ENCODE results near the gene PGPEP1. TPM values are rescaled to one million over a fixed set of nuclear protein-coding genes. Genes with fewer than 3 reads are reported as not detected.

Gene PGPEP1, protein sequence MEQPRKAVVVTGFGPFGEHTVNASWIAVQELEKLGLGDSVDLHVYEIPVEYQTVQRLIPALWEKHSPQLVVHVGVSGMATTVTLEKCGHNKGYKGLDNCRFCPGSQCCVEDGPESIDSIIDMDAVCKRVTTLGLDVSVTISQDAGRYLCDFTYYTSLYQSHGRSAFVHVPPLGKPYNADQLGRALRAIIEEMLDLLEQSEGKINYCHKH
- total RNA-seq: 10 to 100 TPM; 38.9 to 46.0 TPM

DNA sequence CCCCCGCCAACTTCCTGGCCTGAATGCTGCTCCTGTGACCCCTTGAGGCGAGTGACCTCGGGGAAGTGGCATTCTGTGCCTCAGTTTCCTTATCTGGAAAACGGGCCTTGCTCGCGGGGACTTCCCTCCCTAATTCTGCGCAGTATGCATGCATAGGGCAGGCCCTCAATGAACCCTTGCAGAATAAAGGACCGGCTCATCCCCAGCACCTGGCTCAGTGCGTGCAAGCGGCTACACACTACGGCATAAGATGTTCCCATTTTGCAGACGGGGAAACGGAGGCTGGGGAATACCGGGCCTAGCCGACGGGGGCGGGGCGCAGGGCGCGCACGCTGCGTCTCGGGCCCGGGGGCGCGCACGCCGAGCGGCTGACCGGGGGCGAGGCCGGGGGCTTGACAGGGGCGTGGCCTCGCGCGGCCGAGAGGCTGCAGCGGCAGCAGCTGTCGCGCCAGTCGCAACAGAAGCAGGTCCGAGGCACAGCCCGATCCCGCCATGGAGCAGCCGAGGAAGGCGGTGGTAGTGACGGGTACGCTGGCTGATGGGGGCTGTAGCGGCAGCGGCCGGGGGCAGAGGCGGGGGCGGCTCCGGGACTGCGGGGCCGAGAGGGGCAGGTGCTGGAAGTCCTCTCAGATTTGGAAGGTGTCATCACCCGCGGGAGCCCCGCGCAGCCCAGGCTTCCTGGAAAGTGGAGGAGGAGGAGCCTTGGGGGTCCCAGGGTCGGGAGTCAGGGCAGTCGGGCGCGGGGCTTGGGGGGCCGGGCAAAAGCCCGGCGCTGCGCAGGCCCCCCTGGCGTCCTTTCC, at the start of gene PGPEP1:
Gene PGPEP1, plus strand, starts transcription at position 409 of the 800 bp plus-strand sequence. Its CDS starts 84 bp downstream, at position 493.
- no peaks in the 10 kb centered on the region for H3K9me3 Mint-ChIP-seq
- peaks cover 10% of the 10 kb centered on the region for H3K4me1 Mint-ChIP-seq
- H3K36me3 Mint-ChIP-seq (ENCODE audit: low read depth): peaks cover 25% of the 10 kb centered on the region
- peak within 1 kb of the TSS; percentile 86 for H3K27ac Mint-ChIP-seq
- peak; percentile 83 for ATAC-seq (replicated peaks)
- peak within 1 kb of the TSS; percentile 82 for H3K4me3 Mint-ChIP-seq
- no peaks in the 10 kb centered on the region for H3K27me3 Mint-ChIP-seq

DNA sequence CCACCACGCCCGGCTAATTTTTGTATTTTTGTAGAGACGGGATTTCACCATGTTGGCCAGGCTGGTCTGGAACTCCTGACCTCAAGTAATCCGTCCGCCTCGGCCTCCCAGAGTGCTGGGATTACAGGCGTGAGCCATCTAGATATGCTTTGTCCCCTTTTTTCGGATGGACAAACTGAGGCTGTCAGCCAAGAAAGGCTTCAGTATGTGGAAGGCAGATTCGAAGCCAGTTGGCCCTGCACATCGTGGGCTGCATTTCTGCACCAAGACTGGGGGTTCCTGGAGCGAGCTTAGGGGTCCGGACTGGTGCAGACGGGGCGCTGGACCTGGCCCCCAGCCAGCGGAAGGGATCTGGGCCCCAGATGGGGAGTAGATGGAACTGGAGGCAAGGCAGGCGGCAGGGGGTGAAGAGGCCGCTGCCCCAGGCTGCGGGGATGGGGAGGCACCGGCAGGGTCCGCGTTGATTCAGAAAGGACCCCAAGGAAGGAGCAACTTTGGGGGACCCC, 49.3 kb upstream of the PGPEP1 start:
- Mint-ChIP-seq H3K9me3 (no peaks in the 10 kb centered on the region), H3K27me3 (no peaks in the 10 kb centered on the region), H3K4me1 (peaks cover 33% of the 10 kb centered on the region), H3K36me3 (ENCODE audit: low read depth) (peaks cover 31% of the 10 kb centered on the region), H3K27ac (peak overlapping the region; percentile 99), H3K4me3 (peak overlapping the region; percentile 98)
- no peak for ATAC-seq (replicated peaks)

DNA sequence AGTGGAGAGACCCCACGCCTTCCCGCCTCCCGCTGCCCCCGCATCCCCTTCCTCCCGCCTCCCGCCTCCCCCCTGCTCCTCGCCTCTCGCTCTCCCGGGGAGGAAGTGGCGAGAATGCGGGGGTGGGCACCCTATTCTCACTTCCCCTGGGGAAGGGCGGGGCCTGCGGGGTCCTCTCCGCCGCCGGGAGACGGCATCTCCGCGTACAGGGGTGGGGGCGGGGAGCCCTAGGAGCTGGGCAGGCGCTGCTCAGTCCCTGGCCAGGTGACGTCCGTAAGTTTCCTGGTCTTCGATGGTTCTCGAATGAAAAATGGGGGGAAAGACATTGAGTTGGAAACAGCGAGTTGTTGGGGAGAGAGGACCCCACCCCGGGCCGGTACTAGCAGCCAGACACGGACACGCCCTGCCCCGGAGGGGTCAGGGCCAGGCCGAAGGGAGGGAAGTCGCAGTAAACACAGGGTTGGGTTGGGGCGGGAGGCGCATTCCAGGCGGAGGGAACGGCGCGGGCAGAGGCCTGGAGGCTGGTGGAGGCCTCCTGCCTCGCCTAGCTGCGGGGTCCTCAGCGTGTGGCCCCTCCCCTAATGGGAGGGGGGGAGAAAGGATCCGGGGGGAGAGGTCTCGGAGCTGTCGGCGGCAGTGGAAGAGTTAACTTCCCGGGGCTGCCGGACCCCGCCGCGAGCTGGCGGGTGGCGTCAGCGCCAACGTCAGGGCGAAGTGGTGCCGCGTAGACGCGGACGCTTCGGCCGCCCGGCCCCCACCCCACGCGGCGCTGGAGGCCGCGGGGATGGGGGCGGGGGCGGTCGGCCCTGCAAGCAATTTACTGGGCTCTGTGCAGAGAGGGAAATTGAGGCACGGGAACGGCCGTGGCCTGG, 48.6 kb upstream of the PGPEP1 start:
- Mint-ChIP-seq H3K4me3 (peak overlapping the region; percentile 98), H3K36me3 (ENCODE audit: low read depth) (peaks cover 31% of the 10 kb centered on the region), H3K9me3 (no peaks in the 10 kb centered on the region), H3K4me1 (peaks cover 25% of the 10 kb centered on the region), H3K27me3 (no peaks in the 10 kb centered on the region), H3K27ac (peak overlapping the region; percentile 99)
- ATAC-seq (replicated peaks): peak; percentile 36

DNA sequence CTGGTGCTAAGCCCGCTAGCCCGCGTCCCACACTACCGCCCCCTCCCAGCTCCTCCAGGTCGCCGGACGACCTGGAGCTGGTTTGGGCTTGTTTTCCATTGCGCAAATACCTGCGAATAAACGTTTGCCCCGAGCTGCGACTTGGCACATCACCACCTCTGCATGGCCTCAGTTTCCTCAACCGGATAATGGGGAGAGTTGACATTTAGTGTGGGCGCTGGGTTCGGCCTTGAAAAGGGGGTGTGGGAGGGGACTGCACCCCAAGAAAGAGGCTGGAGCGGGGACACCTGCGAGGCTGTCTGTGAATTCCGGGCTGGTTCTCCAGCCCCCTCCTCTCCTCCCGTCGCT, 48.0 kb upstream of the PGPEP1 start:
- peak overlapping the region; percentile 99 for H3K27ac Mint-ChIP-seq
- no peaks in the 10 kb centered on the region for H3K27me3 Mint-ChIP-seq
- no peak for ATAC-seq (replicated peaks)
- H3K36me3 Mint-ChIP-seq (ENCODE audit: low read depth): peaks cover 31% of the 10 kb centered on the region
- peaks cover 23% of the 10 kb centered on the region for H3K4me1 Mint-ChIP-seq
- peak overlapping the region; percentile 98 for H3K4me3 Mint-ChIP-seq
- no peaks in the 10 kb centered on the region for H3K9me3 Mint-ChIP-seq

DNA sequence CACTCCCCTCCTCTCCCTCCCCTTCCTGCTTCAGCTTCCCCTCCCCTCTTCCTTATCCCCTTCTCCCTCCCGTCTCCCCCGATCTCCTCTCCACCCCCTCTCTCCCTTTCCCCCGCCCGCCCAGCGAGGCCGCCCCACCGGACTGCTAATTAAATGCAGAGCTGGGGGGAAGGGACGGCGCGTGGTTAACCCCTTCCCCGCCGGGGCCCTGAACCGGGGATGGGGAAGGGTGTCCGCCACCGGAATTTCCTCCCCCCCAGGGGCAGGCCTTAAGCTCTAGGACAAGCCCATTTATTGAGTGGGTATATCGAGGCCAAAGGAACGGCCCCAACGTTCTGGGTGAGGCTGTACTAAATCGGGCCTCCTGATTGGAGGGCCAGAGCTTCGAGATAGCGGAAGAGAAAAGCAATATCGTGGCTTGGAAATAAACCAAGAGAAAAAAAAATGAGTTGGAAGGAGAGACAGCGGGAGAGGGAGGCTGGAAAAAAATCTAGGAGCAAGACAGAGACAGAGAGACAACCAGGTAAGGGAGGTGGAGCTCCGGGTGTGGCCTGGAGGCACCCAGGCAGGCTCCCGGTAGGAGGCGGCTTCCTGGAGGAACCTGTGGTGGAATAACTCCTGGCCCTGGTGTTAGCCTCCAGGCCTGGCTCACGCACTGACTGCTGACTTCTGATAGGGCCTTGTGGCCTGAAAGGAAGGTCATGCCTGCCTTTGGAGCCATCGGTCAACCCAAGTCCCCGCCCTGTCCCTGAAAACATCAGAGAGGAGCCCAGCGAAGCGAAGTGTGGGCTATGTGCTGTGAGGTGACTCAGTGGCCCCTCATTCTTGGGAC, 47.4 kb upstream of the PGPEP1 start:
- Mint-ChIP-seq H3K4me1 (peaks cover 23% of the 10 kb centered on the region), H3K9me3 (no peaks in the 10 kb centered on the region), H3K27me3 (no peaks in the 10 kb centered on the region), H3K4me3 (peak overlapping the region; percentile 98), H3K36me3 (ENCODE audit: low read depth) (peaks cover 31% of the 10 kb centered on the region), H3K27ac (peak overlapping the region; percentile 99)
- ATAC-seq (replicated peaks): peak; percentile 47

DNA sequence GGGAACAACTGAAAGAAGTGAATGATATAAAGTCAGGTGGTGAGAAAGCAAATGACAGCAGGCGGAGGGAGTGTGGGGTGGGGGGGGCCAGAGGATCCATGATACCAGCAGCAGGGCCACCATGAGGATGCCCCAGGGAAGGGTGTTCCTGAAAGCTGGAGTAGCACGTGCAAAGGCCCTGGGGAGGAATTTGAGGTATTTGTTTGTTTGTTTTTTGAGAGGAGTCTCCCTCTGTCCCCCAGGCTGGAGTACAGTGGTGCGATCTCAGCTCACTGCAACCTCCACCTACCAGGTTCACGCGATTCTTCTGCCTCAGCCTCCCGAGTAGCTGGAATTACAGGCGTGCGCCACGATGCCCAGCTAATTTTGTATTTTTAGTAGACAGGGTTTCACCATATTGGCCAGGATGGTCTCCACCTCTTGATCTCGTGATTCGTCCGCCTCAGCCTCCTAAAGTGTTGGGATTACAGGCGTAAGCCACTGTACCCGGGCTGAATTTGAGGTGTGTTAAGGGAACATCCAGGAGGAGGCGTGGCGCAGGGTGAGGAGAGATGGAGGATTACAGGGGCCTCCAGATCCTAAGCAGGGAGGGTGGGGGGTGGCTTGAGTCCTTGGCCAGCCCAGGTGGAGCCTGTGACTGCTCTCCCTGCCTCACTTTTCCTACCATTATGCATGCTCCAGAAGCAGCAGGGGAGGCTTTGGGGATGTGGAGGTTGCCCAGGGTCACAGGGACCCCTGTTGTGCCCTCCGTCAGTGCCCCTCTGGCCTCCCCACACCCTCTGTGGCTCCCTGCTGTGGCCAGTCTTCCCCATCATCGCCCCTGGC, 46.5 kb upstream of the PGPEP1 start:
- no peaks in the 10 kb centered on the region for H3K9me3 Mint-ChIP-seq
- H3K36me3 Mint-ChIP-seq (ENCODE audit: low read depth): peaks cover 31% of the 10 kb centered on the region
- H3K27ac Mint-ChIP-seq: peak overlapping the region; percentile 99
- H3K4me3 Mint-ChIP-seq: peak overlapping the region; percentile 98
- peaks cover 28% of the 10 kb centered on the region for H3K4me1 Mint-ChIP-seq
- no peaks in the 10 kb centered on the region for H3K27me3 Mint-ChIP-seq
- no peak for ATAC-seq (replicated peaks)

DNA sequence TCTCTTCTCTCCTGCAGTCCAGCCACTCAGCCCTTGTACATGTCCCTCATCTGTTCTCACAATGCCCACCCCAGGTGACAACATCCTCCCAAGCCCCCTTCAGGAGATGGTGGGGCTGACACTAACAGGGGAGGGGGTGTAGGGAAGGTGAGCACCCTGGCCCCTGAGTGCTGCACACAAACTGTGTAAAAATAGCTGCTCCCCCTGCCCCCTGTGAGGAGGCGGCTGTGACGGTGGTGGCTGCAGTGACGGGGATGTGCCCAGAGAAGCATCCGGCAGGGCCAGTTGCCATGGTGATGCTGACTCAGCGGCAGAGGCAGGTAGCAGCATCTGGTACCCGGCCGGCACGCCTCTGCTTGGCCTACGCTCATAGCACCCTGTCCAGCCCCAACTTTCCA, 45.9 kb upstream of the PGPEP1 start:
- Mint-ChIP-seq H3K9me3 (no peaks in the 10 kb centered on the region), H3K4me3 (peak overlapping the region; percentile 98), H3K27ac (peak overlapping the region; percentile 99), H3K36me3 (ENCODE audit: low read depth) (peaks cover 31% of the 10 kb centered on the region), H3K27me3 (no peaks in the 10 kb centered on the region), H3K4me1 (peaks cover 32% of the 10 kb centered on the region)
- peak; percentile 32 for ATAC-seq (replicated peaks)

DNA sequence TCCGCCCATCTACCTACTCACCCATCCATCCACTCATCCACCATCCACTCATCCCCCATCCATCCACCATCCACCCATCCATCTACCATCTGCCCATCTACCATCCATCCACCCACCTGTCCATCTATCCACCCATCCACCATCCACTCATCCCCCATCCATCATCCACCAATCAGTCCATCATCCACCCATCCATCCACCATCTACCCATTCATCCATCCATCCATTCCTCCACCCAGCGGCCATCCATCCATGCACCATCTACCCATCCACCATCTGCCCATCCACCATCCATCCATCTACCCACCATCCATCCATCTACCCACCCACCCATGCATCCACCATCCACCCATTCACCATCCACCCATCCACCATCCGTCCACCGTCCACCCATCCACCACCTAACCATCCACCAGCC, 45.4 kb upstream of the PGPEP1 start:
- H3K4me1 Mint-ChIP-seq: peaks cover 32% of the 10 kb centered on the region
- ATAC-seq (replicated peaks): no peak
- H3K27me3 Mint-ChIP-seq: no peaks in the 10 kb centered on the region
- H3K27ac Mint-ChIP-seq: peak overlapping the region; percentile 99
- H3K9me3 Mint-ChIP-seq: no peaks in the 10 kb centered on the region
- H3K4me3 Mint-ChIP-seq: peak overlapping the region; percentile 98
- H3K36me3 Mint-ChIP-seq (ENCODE audit: low read depth): peaks cover 31% of the 10 kb centered on the region

DNA sequence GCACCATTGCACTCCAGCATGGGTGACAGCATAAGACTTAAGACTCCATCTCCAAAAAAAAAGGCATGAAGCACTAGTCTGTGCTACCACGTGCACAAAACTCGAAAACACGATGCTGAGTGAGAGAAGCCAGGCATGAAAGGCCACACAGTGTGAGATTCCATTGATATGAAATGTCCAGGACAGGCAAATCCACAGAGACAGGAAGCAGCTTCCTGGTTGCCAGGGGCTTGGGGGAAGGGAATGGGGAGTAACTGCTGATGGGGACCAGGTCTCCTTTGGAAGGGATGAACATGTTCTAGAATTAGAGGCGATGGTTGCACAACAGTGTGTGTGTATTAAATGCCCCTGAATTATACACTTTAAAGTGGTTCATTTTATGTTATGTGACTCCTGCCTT, 43.1 kb upstream of the PGPEP1 start:
- no peak for ATAC-seq (replicated peaks)
- H3K4me3 Mint-ChIP-seq: peak overlapping the region; percentile 61
- no peak overlapping the region for H3K27ac Mint-ChIP-seq
- H3K4me1 Mint-ChIP-seq: peaks cover 26% of the 10 kb centered on the region
- H3K9me3 Mint-ChIP-seq: no peaks in the 10 kb centered on the region
- peaks cover 25% of the 10 kb centered on the region for H3K36me3 Mint-ChIP-seq (ENCODE audit: low read depth)
- H3K27me3 Mint-ChIP-seq: no peaks in the 10 kb centered on the region

DNA sequence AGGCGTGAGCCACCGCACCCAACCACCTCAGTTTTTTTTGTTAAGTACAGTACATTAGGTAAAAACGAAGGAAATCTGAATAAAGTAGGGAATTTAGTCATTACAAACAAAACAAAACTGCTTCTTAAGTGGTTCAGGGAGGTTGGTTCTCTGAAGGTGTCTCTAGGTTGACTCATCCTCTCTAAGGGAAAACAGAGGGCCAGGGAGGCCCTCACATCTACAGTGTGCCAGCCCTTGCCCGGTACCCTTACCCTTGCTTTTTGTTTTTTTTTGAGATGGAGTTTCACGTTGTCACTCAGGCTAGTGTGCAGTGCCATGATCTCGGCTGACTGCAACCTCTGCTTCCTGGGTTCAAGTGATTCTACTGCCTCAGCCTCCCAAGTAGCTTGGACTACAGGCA, 41.8 kb upstream of the PGPEP1 start:
- ATAC-seq (replicated peaks): peak; percentile 78
- Mint-ChIP-seq H3K4me3 (peak overlapping the region; percentile 61), H3K9me3 (no peaks in the 10 kb centered on the region), H3K27ac (peak overlapping the region; percentile 81), H3K27me3 (no peaks in the 10 kb centered on the region), H3K36me3 (ENCODE audit: low read depth) (peaks cover 21% of the 10 kb centered on the region), H3K4me1 (peaks cover 21% of the 10 kb centered on the region)

DNA sequence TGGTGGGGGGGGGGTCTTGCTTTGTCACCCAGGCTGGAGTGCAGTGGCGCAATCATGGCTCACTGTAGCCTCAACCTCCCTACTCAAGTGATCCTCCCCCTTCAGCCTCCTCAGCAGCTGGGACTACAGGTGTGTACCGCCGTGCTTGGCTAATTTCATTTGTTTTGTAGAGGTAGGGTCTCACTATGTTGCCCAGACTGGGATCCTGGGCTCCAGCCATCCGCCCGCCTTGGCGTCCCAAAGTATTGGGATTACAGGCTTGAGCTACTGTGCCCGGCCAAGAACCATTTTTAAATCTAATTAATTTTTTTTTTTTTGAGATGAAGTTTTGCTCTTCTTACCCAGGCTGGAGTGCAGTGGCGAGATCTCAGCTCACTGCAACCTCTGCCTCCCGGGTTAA, 40.7 kb upstream of the PGPEP1 start:
- Mint-ChIP-seq H3K9me3 (no peaks in the 10 kb centered on the region), H3K27ac (peak overlapping the region; percentile 81), H3K36me3 (ENCODE audit: low read depth) (peaks cover 24% of the 10 kb centered on the region), H3K4me1 (peaks cover 18% of the 10 kb centered on the region), H3K4me3 (no peak overlapping the region), H3K27me3 (no peaks in the 10 kb centered on the region)
- ATAC-seq (replicated peaks): no peak

DNA sequence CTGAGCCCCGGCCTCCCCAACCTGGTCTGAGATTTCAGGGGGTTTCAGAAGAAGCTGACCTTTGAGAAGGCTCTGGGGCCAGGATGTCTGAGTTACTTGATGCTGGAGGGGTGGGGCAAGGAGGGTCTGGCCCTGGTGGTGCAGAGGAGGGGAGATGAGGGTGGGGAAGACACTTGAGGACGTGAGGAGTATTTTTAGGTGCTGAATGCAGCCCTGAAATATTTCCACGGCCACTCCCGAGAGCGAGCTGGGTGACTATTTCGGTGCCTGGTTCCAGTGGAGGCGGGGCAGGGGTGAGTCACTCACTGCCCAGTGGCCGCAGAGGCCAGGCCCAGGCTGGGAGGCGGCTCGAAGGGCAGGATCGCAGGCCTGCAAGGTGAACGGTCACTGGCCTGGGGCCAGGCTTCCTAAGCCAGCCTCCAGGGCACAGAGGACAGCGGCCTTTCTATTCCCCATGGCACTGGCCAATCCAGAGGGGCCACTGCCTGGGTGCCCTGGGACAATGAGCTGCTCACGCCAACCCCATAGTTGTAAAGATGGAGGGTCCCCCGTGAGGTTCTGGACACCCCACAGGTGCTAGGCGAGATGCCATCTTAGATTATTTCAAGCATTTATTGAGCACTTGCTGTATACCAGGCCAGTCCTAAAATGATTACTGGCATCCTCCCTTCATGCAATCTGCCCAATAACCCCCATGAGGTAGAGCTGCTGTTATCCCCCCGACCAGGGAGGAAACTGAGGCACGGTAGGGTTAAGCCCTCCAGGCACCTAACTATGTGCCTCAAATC, 39.3 kb upstream of the PGPEP1 start:
- H3K4me1 Mint-ChIP-seq: peaks cover 14% of the 10 kb centered on the region
- H3K36me3 Mint-ChIP-seq (ENCODE audit: low read depth): peaks cover 37% of the 10 kb centered on the region
- no peak for ATAC-seq (replicated peaks)
- H3K4me3 Mint-ChIP-seq: peak overlapping the region; percentile 41
- H3K9me3 Mint-ChIP-seq: no peaks in the 10 kb centered on the region
- no peaks in the 10 kb centered on the region for H3K27me3 Mint-ChIP-seq
- H3K27ac Mint-ChIP-seq: peak overlapping the region; percentile 69
